H1 (cell line): ENCODE results near the gene BZW1. TPM values are rescaled to one million over a fixed set of nuclear protein-coding genes. Genes with fewer than 3 reads are reported as not detected.

Experiments used
- CTCF ChIA-PET: fragments of 300-600 bp; sonication (Branson Sonifier 250); formaldehyde crosslinking; loops from one replicate; lab custom pipeline; 2021; ENCODE audit not compliant: partially characterized antibody; lab: Charles Lee
- POLR2A ChIA-PET: fragments of 300-600 bp; sonication (Branson Sonifier 250); formaldehyde crosslinking; loops from one replicate; lab custom pipeline; 2021; ENCODE audit warnings: inconsistent platforms; ENCODE audit not compliant: partially characterized antibody; lab: Charles Lee
- DNase-seq, 2 experiments: peaks; one replicate each; pipeline versions ENCODE4 v3.0.0 to v3.0.0-alpha.2; 2010 to 2022; ENCODE audit warnings: low spot score in 2 of 2, low read depth in 1 of 2, mixed read lengths in 1 of 2
- FAIRE-seq: peaks from 2 replicates; lab custom pipeline; 2011; peaks lifted over from hg19 to GRCh38; lab: Jason Lieb, UNC
- H2AFZ ChIP-seq: 2 replicates; pipeline ENCODE4 v1.8.1; 2012; ENCODE audit warnings: low read length, inconsistent platforms
- H2AK5ac ChIP-seq: 2 replicates; pipeline ENCODE4 v1.6.1; 2013; ENCODE audit warnings: low read depth, low read length
- H2BK120ac ChIP-seq: replicated peaks from 2 replicates; pipeline ENCODE3; 2013; ENCODE audit warnings: low read depth, low read length, inconsistent platforms
- H2BK12ac ChIP-seq: 2 replicates; pipeline ENCODE4 v1.6.1; 2013; ENCODE audit warnings: low read depth, low read length
- H2BK15ac ChIP-seq: 2 replicates; pipeline ENCODE4 v1.6.1; 2013; ENCODE audit warnings: low read length
- H2BK20ac ChIP-seq: 2 replicates; pipeline ENCODE4 v1.6.1; 2013; ENCODE audit warnings: low read length
- H2BK5ac ChIP-seq: 2 replicates; pipeline ENCODE4 v1.6.1; 2013; ENCODE audit warnings: low read depth, low read length
- H3K14ac ChIP-seq: 2 replicates; pipeline ENCODE4 v1.6.1; 2013; ENCODE audit warnings: inconsistent platforms; ENCODE audit not compliant: insufficient read length
- H3K18ac ChIP-seq: 2 replicates; pipeline ENCODE4 v1.6.1; 2013; ENCODE audit warnings: low read length; ENCODE audit errors: extremely low read depth
- H3K23ac ChIP-seq: 2 replicates; pipeline ENCODE4 v1.6.1; 2013; ENCODE audit warnings: inconsistent platforms; ENCODE audit not compliant: insufficient read length
- H3K23me2 ChIP-seq: 2 replicates; pipeline ENCODE4 v1.6.1; 2013; ENCODE audit warnings: low read depth, low read length
- H3K27ac ChIP-seq: 2 replicates; pipeline ENCODE4 v1.6.1; 2011; ENCODE audit warnings: low read depth, low read length, inconsistent platforms
- H3K27me3 ChIP-seq, 4 experiments: replicated peaks in 1 of 4; 1 replicate in 1 of 4; 2 replicates in 3 of 4; pipeline versions ENCODE4 v1.6.1 to v1.8.1; 2011 to 2013; ENCODE audit warnings: low read length in 3 of 4, mild to moderate bottlenecking in 3 of 4, inconsistent platforms in 2 of 4, mixed read lengths in 2 of 4, moderate library complexity in 1 of 4; ENCODE audit not compliant: control insufficient read depth in 3 of 4, insufficient read depth in 3 of 4; ENCODE audit errors: extremely low read depth in 1 of 4
- H3K36me3 ChIP-seq, 4 experiments: 2 replicates each; pipeline versions ENCODE4 v1.6.1 to v1.8.1; 2011 to 2013; ENCODE audit warnings: mild to moderate bottlenecking in 4 of 4, low read length in 3 of 4, moderate library complexity in 2 of 4, control low read depth in 1 of 4, inconsistent platforms in 1 of 4; ENCODE audit not compliant: insufficient read depth in 4 of 4, control insufficient read depth in 2 of 4
- H3K4ac ChIP-seq: replicated peaks from 2 replicates; pipeline ENCODE3; 2013; ENCODE audit warnings: low read length, low read depth, mixed read lengths, inconsistent platforms; ENCODE audit not compliant: insufficient read length
- H3K4me1 ChIP-seq, 4 experiments: replicated peaks in 1 of 4; 1 replicate in 1 of 4; 2 replicates in 3 of 4; pipeline versions ENCODE4 v1.6.1 to v1.8.1; 2011 to 2013; ENCODE audit warnings: low read length in 3 of 4, inconsistent platforms in 2 of 4, mixed read lengths in 1 of 4; ENCODE audit not compliant: insufficient read depth in 4 of 4, control insufficient read depth in 3 of 4
- H3K4me2 ChIP-seq, 2 experiments: 2 replicates each; pipeline versions ENCODE4 v1.6.1 to v1.8.1; 2011 to 2013; ENCODE audit warnings: low read depth in 2 of 2, low read length in 2 of 2, control low read depth in 1 of 2, inconsistent platforms in 1 of 2, mild to moderate bottlenecking in 1 of 2; ENCODE audit not compliant: insufficient read depth in 1 of 2
- H3K4me3 ChIP-seq, 4 experiments: fragments of 200-600, 300-600 bp in 1 of 4; sonication (generic), shearing (Covaris generic), sonication (Bioruptor Twin) in 1 of 4; 2 replicates each; pipeline versions ENCODE4 v1.5.1 to v1.8.1; 2011 to 2016; ENCODE audit warnings: low read length in 4 of 4, low read depth in 3 of 4, control low read depth in 2 of 4, inconsistent platforms in 2 of 4, mild to moderate bottlenecking in 2 of 4, mixed read lengths in 1 of 4, moderate library complexity in 1 of 4; ENCODE audit not compliant: insufficient read depth in 2 of 4; ENCODE audit errors: extremely low read depth in 1 of 4
- H3K56ac ChIP-seq: replicated peaks from 2 replicates; pipeline ENCODE3; 2013; ENCODE audit warnings: low read depth, mild to moderate bottlenecking, mixed read lengths, low read length, inconsistent platforms; ENCODE audit not compliant: insufficient read length
- H3K79me1 ChIP-seq: 2 replicates; pipeline ENCODE4 v1.6.1; 2013; ENCODE audit warnings: low read depth, low read length, control low read depth
- H3K79me2 ChIP-seq, 2 experiments: 2 replicates each; pipeline versions ENCODE4 v1.6.1 to v1.8.1; 2012 to 2013; ENCODE audit warnings: low read length in 2 of 2, mild to moderate bottlenecking in 2 of 2, inconsistent platforms in 1 of 2; ENCODE audit not compliant: insufficient read depth in 2 of 2, control insufficient read depth in 1 of 2
- H3K9ac ChIP-seq, 4 experiments: replicated peaks in 1 of 4; 1 replicate in 1 of 4; 2 replicates in 3 of 4; pipeline versions ENCODE4 v1.6.1 to v1.8.1; 2011 to 2013; ENCODE audit warnings: low read depth in 3 of 4, low read length in 3 of 4, control low read depth in 2 of 4, mild to moderate bottlenecking in 2 of 4, moderate library complexity in 2 of 4, inconsistent platforms in 1 of 4; ENCODE audit errors: extremely low read depth in 1 of 4
- H3K9me3 ChIP-seq, 2 experiments: 2 replicates each; pipeline versions ENCODE4 v1.6.1 to v1.8.1; 2012 to 2013; ENCODE audit warnings: mild to moderate bottlenecking in 2 of 2, moderate library complexity in 2 of 2, control low read depth in 1 of 2, inconsistent platforms in 1 of 2, low read depth in 1 of 2, low read length in 1 of 2, mixed read lengths in 1 of 2; ENCODE audit not compliant: insufficient read depth in 2 of 2
- H4K20me1 ChIP-seq, 2 experiments: replicated peaks in 1 of 2; 2 replicates each; pipeline versions ENCODE3 to v1.8.1; 2011 to 2013; ENCODE audit warnings: inconsistent platforms in 2 of 2, low read length in 2 of 2, mild to moderate bottlenecking in 1 of 2; ENCODE audit not compliant: insufficient read depth in 2 of 2, control insufficient read depth in 1 of 2
- H4K5ac ChIP-seq: 2 replicates; pipeline ENCODE4 v1.6.1; 2013; ENCODE audit warnings: low read length, low read depth, mixed read lengths, inconsistent platforms; ENCODE audit not compliant: insufficient read length
- H4K8ac ChIP-seq: 2 replicates; pipeline ENCODE4 v1.8.0; 2013; ENCODE audit warnings: mild to moderate bottlenecking, moderate library complexity, low read length, inconsistent platforms; ENCODE audit not compliant: insufficient read depth; ENCODE audit errors: extremely low read depth
- H4K91ac ChIP-seq: replicated peaks from 2 replicates; pipeline ENCODE3; 2013; ENCODE audit warnings: low read length, mixed read lengths, inconsistent platforms; ENCODE audit not compliant: insufficient read length
- EP300 ChIP-seq, 2 experiments: IDR thresholded peaks; 1 replicate in 1 of 2; 2 replicates in 1 of 2; pipeline ENCODE4 v1.6.1; 2011 to 2012; ENCODE audit warnings: low read depth in 2 of 2, low read length in 2 of 2, mild to moderate bottlenecking in 2 of 2, borderline replicate concordance in 1 of 2, inconsistent platforms in 1 of 2, moderate library complexity in 1 of 2
- POLR2A ChIP-seq, 2 experiments: IDR thresholded peaks; 1 replicate in 1 of 2; 2 replicates in 1 of 2; pipeline ENCODE4 v1.6.1; 2011; ENCODE audit warnings: low read depth in 2 of 2, low read length in 2 of 2, mild to moderate bottlenecking in 2 of 2; ENCODE audit errors: control extremely low read depth in 1 of 2
- POLR2AphosphoS5 ChIP-seq: IDR thresholded peaks from 2 replicates; pipeline ENCODE4 v1.6.1; 2011; ENCODE audit warnings: low read depth, low read length
- WGBS, 2 experiments: shearing (Covaris generic) in 1 of 2; methylation state at CpG; one replicate each; pipeline versions ENCODE4 v1.1.6 to v1.1.7; 2013 to 2015; ENCODE audit warnings: low lambda C conversion rate in 2 of 2, mixed read lengths in 2 of 2, inconsistent platforms in 1 of 2, low coverage in 1 of 2, missing lambda C conversion rate in 1 of 2; ENCODE audit not compliant: insufficient replicate concordance in 2 of 2, insufficient coverage in 1 of 2, insufficient read length in 1 of 2; ENCODE audit errors: extremely low coverage in 1 of 2, missing lambda C conversion rate in 1 of 2; 5-methylcytosine and 5-hydroxymethylcytosine counted together
- polyA plus RNA-seq, 7 experiments: library from polyadenylated mRNA; depleted of rRNA in 3 of 7; stranded (reverse) in 5 of 7; unstranded in 2 of 7; fragments of >200 nt in 5 of 7; fragments of 200-250 nt in 2 of 7; gene quantifications; 1 replicate in 5 of 7; 2 replicates in 1 of 7; 4 replicates in 1 of 7; pipeline versions ENCODE4 v1.2.1 to v1.2.3, GENCODE V29; 2011 to 2013; ENCODE audit warnings: missing spikeins in 2 of 7, mixed read lengths in 2 of 7
- total RNA-seq: library from RNA; stranded (reverse); fragmentation: NEBNext Ultra II Directional; extraction: Animal tissue kit (Norgen Biotek cat#: 25700); gene quantifications from 2 replicates; pipeline ENCODE4 v1.2.1, GENCODE V29; 2021

The BZW1 gene
- total and polyA plus RNA-seq, 2 of the 8 experiments (the other 6 are each of a cell fraction or from before 2014, with no cell fraction given) = 152 to 335 TPM

GRCh38 chr2:200820573-200821234, 9.0 kb downstream of the BZW1 start:
- Histone ChIP-seq H3K4ac (no peak overlapping the region), H2BK20ac (no peak overlapping the region), H3K4me2 (no peak overlapping the region), H3K79me1 (no peaks in the 10 kb centered on the region), H3K9me3 (no peaks in the 10 kb centered on the region), H2AFZ (no peak overlapping the region), H3K23ac (no peak overlapping the region), H3K14ac (no peak overlapping the region), H3K79me2 (peaks cover 0 to 4% of the 10 kb centered on the region in 2 experiments; a peak in 1 of 4 replicates), H4K91ac (no peak overlapping the region), H3K18ac (no peak overlapping the region), H3K27ac (no peak overlapping the region), H4K20me1 (peaks cover 0 to 5% of the 10 kb centered on the region in 2 experiments), H3K56ac (no peak overlapping the region), H3K4me1 (no peaks in the 10 kb centered on the region), H3K9ac (no peak overlapping the region), H2BK120ac (no peak overlapping the region), H4K8ac (no peak overlapping the region), H3K27me3 (no peaks in the 10 kb centered on the region), H4K5ac (no peak overlapping the region), H2BK5ac (no peak overlapping the region), H2BK12ac (no peak overlapping the region), H3K36me3 (peaks cover 38 to 63% (median 61%) of the 10 kb centered on the region in 4 experiments), H2BK15ac (no peak overlapping the region), H3K23me2 (no peaks in the 10 kb centered on the region), H3K4me3 (no peak overlapping the region), H2AK5ac (no peak overlapping the region)
- ChIA-PET CTCF (interaction anchor here (1.6 kb wide), 1 partner anchor 24 kb away, joined by 4 read pairs; no protein-coding TSS in a partner anchor), POLR2A (interaction anchor here (0.6 to 2.3 kb wide), 5 partner anchors 10 to 885 kb away, joined by 3 to 10 read pairs (median 5); no protein-coding TSS in a partner anchor)
- no peak for DNase-seq
- no peak for FAIRE-seq
- peak; percentile 39; the same call in 1 of the 2 replicates for TF ChIP-seq POLR2AphosphoS5
- 0 out of 3 replicates have a peak, but pooled peaks of 1 of the 2 experiments have one; percentile 22 for TF ChIP-seq POLR2A (IDR thresholded peaks at IDR 0.05; ENCODE audit: control extremely low read depth in 1 of 2, low read depth in 2 of 2, low read length in 2 of 2)
- TF ChIP-seq EP300 (IDR thresholded peaks at IDR 0.05; ENCODE audit: borderline replicate concordance in 1 of 2, low read depth in 2 of 2, low read length in 2 of 2) = no peak
- 90% methylated on average over 5 of the region's 5 CpGs; no CpG with 5 or more reads in 1 of the 2 experiments for WGBS, 2 experiments
